GM12891 (cell line): ENCODE results near the gene MLXIPL.
"Not testable (repeated sequence)": the region's sequence is repeated elsewhere in the genome, so short reads cannot be mapped to it uniquely, and the experiment has no call there.

ENCODE experiments used
- PAX5 ChIP-seq: IDR thresholded peaks from 2 replicates; pipeline ENCODE4 v1.6.1; 2011; ENCODE audit warnings: low read length, moderate library complexity, mild to moderate bottlenecking; ENCODE audit not compliant: insufficient read depth, severe bottlenecking
- POLR2AphosphoS5 ChIP-seq: IDR thresholded peaks from 2 replicates; pipeline ENCODE4 v1.6.1; 2011; ENCODE audit warnings: low read depth, low read length, control low read depth

DNA sequence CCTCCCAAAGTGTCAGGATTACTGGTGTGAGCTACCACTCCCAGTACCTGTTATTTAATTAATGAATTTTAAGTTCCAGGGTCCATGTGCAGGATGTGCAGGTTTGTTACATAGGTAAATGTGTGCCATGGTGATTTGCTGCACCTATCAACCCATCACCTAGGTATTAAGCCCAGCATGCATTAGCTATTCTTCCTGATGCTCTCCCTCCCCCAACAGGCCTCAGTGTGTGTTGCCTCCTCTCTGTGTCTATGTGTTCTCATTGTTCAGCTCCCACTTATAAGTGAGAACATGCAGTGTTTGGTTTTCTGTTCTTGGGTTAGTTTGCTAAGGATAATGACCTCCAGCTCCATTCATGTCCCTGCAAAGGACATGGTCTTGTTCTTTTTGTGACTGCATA lies 57.9 kb downstream of the MLXIPL start:
- TF ChIP-seq PAX5, POLR2AphosphoS5: not testable (repeated sequence)
